Measurements from ENCODE around the gene ZNF296.

- TF ChIP-seq SNAI2 (CRISPR knock-in tag; IDR thresholded peaks at IDR 0.05) (no peak), ESRRG (CRISPR knock-in tag; IDR thresholded peaks at IDR 0.05) (no peak), ZFP3 (CRISPR knock-in tag; IDR thresholded peaks at IDR 0.05) (no peak), BACH2 (CRISPR knock-in tag; IDR thresholded peaks at IDR 0.05; ENCODE audit: borderline replicate concordance) (no peak), ZNF565 (CRISPR knock-in tag; conservative IDR thresholded peaks at IDR 0.05; ENCODE audit: low read depth) (no peak), PATZ1 (CRISPR knock-in tag; IDR thresholded peaks at IDR 0.05; ENCODE audit: borderline replicate concordance) (no peak), ARNTL (CRISPR knock-in tag; IDR thresholded peaks at IDR 0.05; ENCODE audit: borderline replicate concordance, low read depth) (no peak), OSR1 (CRISPR knock-in tag; IDR thresholded peaks at IDR 0.05) (no peak), ZC3H10 (CRISPR knock-in tag; IDR thresholded peaks at IDR 0.05) (no peak)
- TF ChIP-seq, protein P1, sequence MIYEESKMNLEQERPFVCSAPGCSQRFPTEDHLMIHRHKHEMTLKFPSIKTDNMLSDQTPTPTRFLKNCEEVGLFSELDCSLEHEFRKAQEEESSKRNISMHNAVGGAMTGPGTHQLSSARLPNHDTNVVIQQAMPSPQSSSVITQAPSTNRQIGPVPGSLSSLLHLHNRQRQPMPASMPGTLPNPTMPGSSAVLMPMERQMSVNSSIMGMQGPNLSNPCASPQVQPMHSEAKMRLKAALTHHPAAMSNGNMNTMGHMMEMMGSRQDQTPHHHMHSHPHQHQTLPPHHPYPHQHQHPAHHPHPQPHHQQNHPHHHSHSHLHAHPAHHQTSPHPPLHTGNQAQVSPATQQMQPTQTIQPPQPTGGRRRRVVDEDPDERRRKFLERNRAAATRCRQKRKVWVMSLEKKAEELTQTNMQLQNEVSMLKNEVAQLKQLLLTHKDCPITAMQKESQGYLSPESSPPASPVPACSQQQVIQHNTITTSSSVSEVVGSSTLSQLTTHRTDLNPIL (CRISPR knock-in tag; IDR thresholded peaks at IDR 0.05; ENCODE audit: low read depth), result no peak
- TF ChIP-seq, protein P2, sequence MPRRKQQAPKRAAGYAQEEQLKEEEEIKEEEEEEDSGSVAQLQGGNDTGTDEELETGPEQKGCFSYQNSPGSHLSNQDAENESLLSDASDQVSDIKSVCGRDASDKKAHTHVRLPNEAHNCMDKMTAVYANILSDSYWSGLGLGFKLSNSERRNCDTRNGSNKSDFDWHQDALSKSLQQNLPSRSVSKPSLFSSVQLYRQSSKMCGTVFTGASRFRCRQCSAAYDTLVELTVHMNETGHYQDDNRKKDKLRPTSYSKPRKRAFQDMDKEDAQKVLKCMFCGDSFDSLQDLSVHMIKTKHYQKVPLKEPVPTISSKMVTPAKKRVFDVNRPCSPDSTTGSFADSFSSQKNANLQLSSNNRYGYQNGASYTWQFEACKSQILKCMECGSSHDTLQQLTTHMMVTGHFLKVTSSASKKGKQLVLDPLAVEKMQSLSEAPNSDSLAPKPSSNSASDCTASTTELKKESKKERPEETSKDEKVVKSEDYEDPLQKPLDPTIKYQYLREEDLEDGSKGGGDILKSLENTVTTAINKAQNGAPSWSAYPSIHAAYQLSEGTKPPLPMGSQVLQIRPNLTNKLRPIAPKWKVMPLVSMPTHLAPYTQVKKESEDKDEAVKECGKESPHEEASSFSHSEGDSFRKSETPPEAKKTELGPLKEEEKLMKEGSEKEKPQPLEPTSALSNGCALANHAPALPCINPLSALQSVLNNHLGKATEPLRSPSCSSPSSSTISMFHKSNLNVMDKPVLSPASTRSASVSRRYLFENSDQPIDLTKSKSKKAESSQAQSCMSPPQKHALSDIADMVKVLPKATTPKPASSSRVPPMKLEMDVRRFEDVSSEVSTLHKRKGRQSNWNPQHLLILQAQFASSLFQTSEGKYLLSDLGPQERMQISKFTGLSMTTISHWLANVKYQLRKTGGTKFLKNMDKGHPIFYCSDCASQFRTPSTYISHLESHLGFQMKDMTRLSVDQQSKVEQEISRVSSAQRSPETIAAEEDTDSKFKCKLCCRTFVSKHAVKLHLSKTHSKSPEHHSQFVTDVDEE (CRISPR knock-in tag; IDR thresholded peaks at IDR 0.05), result no peak
- TF ChIP-seq, protein P3, sequence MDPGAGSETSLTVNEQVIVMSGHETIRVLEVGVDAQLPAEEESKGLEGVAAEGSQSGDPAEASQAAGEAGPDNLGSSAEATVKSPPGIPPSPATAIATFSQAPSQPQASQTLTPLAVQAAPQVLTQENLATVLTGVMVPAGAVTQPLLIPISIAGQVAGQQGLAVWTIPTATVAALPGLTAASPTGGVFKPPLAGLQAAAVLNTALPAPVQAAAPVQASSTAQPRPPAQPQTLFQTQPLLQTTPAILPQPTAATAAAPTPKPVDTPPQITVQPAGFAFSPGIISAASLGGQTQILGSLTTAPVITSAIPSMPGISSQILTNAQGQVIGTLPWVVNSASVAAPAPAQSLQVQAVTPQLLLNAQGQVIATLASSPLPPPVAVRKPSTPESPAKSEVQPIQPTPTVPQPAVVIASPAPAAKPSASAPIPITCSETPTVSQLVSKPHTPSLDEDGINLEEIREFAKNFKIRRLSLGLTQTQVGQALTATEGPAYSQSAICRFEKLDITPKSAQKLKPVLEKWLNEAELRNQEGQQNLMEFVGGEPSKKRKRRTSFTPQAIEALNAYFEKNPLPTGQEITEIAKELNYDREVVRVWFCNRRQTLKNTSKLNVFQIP (CRISPR knock-in tag; IDR thresholded peaks at IDR 0.05; ENCODE audit: borderline replicate concordance, low read depth), result no peak
Measured at GRCh38 chr19:45023048-45023447, 53.2 kb downstream of the ZNF296 start.

Data from SK-N-SH treated with all-trans-retinoic acid at 6 μM for 48 hours (cell line).